Spleen (tissue), 7 donors: Measurements from ENCODE around the gene ELSPBP1.

ENCODE experiments used
- CTCF ChIP-seq, 11 experiments: fragments of 200-600 bp in 7 of 11; fragments of 450-650 bp in 4 of 11; sonication (generic) in 4 of 11; IDR thresholded peaks in 8 of 11; conservative IDR thresholded peaks in 3 of 11; 1 replicate in 7 of 11; 2 replicates in 4 of 11; pipeline versions ENCODE4 v1.4.0 to v1.8.0; 2016 to 2021; ENCODE audit warnings: antibody characterized with exemption in 11 of 11, inconsistent platforms in 4 of 11, mild to moderate bottlenecking in 1 of 11
- POLR2A ChIP-seq, 3 donors: fragments of 450-650 bp; IDR thresholded peaks; one replicate each; pipeline ENCODE4 v1.5.1; 2017; ENCODE audit warnings: antibody characterized with exemption in 3 of 3, mild to moderate bottlenecking in 1 of 3
- POLR2AphosphoS5 ChIP-seq, 3 donors: sonication (generic); formaldehyde crosslinking; IDR thresholded peaks; one replicate each; pipeline ENCODE4 v1.5.1; 2017; ENCODE audit warnings: antibody characterized with exemption in 3 of 3
- donor health status: DM: no; HTN: no; CAD: no; lungs with moderate emphysema.
- donor health status: DM: no; HTN: no; CAD: no.
- donor health status: DM: no; HTN: no; CAD: no.

GRCh38 chr19:48029431-48029830 is 35.0 kb downstream of the ELSPBP1 start:
- TF ChIP-seq POLR2A (IDR thresholded peaks at IDR 0.05) (no peak), CTCF (IDR thresholded peaks at IDR 0.05 in 8 of 11, conservative IDR thresholded peaks at IDR 0.05 in 3 of 11) (no peak), POLR2AphosphoS5 (IDR thresholded peaks at IDR 0.05) (no peak)
